HEK293 (cell line): ENCODE data around the gene RHBDL3.

Experiments
- KLF17 ChIP-seq: fragments of 450-650 bp; formaldehyde crosslinking; IDR thresholded peaks from 2 replicates; pipeline ENCODE4 v1.5.1; 2016; ENCODE audit warnings: missing biosample characterization, missing genetic modification characterization
- PRDM1 ChIP-seq: fragments of 450-650 bp; formaldehyde crosslinking; IDR thresholded peaks from 2 replicates; pipeline ENCODE4; 2016; ENCODE audit warnings: missing biosample characterization, missing genetic modification characterization
- RBAK ChIP-seq: fragments of 450-650 bp; formaldehyde crosslinking; IDR thresholded peaks from 2 replicates; pipeline ENCODE4 v1.5.1; 2016; ENCODE audit warnings: missing biosample characterization, missing genetic modification characterization
- REPIN1 ChIP-seq: fragments of 450-650 bp; formaldehyde crosslinking; IDR thresholded peaks from 2 replicates; pipeline ENCODE4 v1.5.1; 2017; ENCODE audit warnings: missing biosample characterization, missing genetic modification characterization, low read depth
- SETDB1 ChIP-seq: IDR thresholded peaks from one replicate; pipeline ENCODE4 v1.6.1; 2017; ENCODE audit warnings: mild to moderate bottlenecking, low read length, moderate library complexity, mixed read lengths; ENCODE audit not compliant: insufficient read length
- ZBTB6 ChIP-seq: fragments of 450-650 bp; formaldehyde crosslinking; IDR thresholded peaks from 2 replicates; pipeline ENCODE4 v1.5.1; 2017; ENCODE audit warnings: missing biosample characterization, missing genetic modification characterization
- ZFP3 ChIP-seq: fragments of 450-650 bp; formaldehyde crosslinking; IDR thresholded peaks from 2 replicates; pipeline ENCODE4 v1.5.1; 2016; ENCODE audit warnings: low read depth, missing biosample characterization, missing genetic modification characterization
- ZFP41 ChIP-seq: fragments of 450-650 bp; formaldehyde crosslinking; IDR thresholded peaks from 2 replicates; pipeline ENCODE4 v1.5.1; 2016; ENCODE audit warnings: missing biosample characterization, missing genetic modification characterization, borderline replicate concordance
- ZNF174 ChIP-seq: fragments of 450-650 bp; formaldehyde crosslinking; IDR thresholded peaks from 2 replicates; pipeline ENCODE4 v1.5.0; 2017; ENCODE audit warnings: missing biosample characterization, mild to moderate bottlenecking, missing genetic modification characterization
- ZNF18 ChIP-seq: fragments of 450-650 bp; formaldehyde crosslinking; IDR thresholded peaks from 2 replicates; pipeline ENCODE4 v1.5.1; 2016; ENCODE audit warnings: missing biosample characterization, missing genetic modification characterization
- ZNF19 ChIP-seq: fragments of 450-650 bp; formaldehyde crosslinking; IDR thresholded peaks from 2 replicates; pipeline ENCODE4; 2016; ENCODE audit warnings: missing biosample characterization, missing genetic modification characterization, low read depth
- ZNF2 ChIP-seq: fragments of 450-650 bp; formaldehyde crosslinking; IDR thresholded peaks from 2 replicates; pipeline ENCODE4 v1.5.1; 2016; ENCODE audit warnings: missing biosample characterization, missing genetic modification characterization
- ZNF211 ChIP-seq: fragments of 450-650 bp; formaldehyde crosslinking; IDR thresholded peaks from 2 replicates; pipeline ENCODE4 v1.5.1; 2016; ENCODE audit warnings: low read depth, missing biosample characterization, missing genetic modification characterization
- ZNF26 ChIP-seq: fragments of 450-650 bp; formaldehyde crosslinking; IDR thresholded peaks from 2 replicates; pipeline ENCODE4 v1.5.1; 2016; ENCODE audit warnings: missing biosample characterization, missing genetic modification characterization
- ZNF324 ChIP-seq: fragments of 450-650 bp; formaldehyde crosslinking; IDR thresholded peaks from 2 replicates; pipeline ENCODE4 v1.5.1; 2016; ENCODE audit warnings: missing biosample characterization, missing genetic modification characterization
- ZNF335 ChIP-seq: fragments of 450-650 bp; formaldehyde crosslinking; conservative IDR thresholded peaks from 2 replicates; pipeline ENCODE4 v1.5.1; 2016; ENCODE audit warnings: missing biosample characterization, missing genetic modification characterization
- ZNF354C ChIP-seq: fragments of 450-650 bp; formaldehyde crosslinking; IDR thresholded peaks from 2 replicates; pipeline ENCODE4 v1.5.1; 2016; ENCODE audit warnings: missing biosample characterization, missing genetic modification characterization, low read depth, borderline replicate concordance
- ZNF366 ChIP-seq: fragments of 450-650 bp; formaldehyde crosslinking; conservative IDR thresholded peaks from 2 replicates; pipeline ENCODE4 v1.5.1; 2016; ENCODE audit warnings: missing biosample characterization, missing genetic modification characterization
- ZNF48 ChIP-seq: fragments of 450-650 bp; formaldehyde crosslinking; IDR thresholded peaks from 2 replicates; pipeline ENCODE4 v1.5.1; 2016; ENCODE audit warnings: missing biosample characterization, missing genetic modification characterization
- ZNF571 ChIP-seq: fragments of 450-650 bp; formaldehyde crosslinking; IDR thresholded peaks from 2 replicates; pipeline ENCODE4 v1.5.0; 2017; ENCODE audit warnings: missing biosample characterization, missing genetic modification characterization
- ZNF600 ChIP-seq: fragments of 450-650 bp; formaldehyde crosslinking; IDR thresholded peaks from 2 replicates; pipeline ENCODE4 v1.5.1; 2016; ENCODE audit warnings: missing biosample characterization, missing genetic modification characterization
- ZNF629 ChIP-seq: fragments of 450-650 bp; formaldehyde crosslinking; IDR thresholded peaks from 2 replicates; pipeline ENCODE4 v1.5.1; 2017; ENCODE audit warnings: missing biosample characterization, missing genetic modification characterization
- ZNF645 ChIP-seq: fragments of 450-650 bp; formaldehyde crosslinking; IDR thresholded peaks from 2 replicates; pipeline ENCODE4; 2016; ENCODE audit warnings: missing biosample characterization, missing genetic modification characterization
- ZNF76 ChIP-seq: fragments of 450-650 bp; formaldehyde crosslinking; IDR thresholded peaks from 2 replicates; pipeline ENCODE4; 2016; ENCODE audit warnings: low read depth, missing biosample characterization, missing genetic modification characterization, borderline replicate concordance
- ZNF776 ChIP-seq: fragments of 450-650 bp; formaldehyde crosslinking; IDR thresholded peaks from 2 replicates; pipeline ENCODE4 v1.5.0; 2017; ENCODE audit warnings: missing biosample characterization, missing genetic modification characterization, borderline replicate concordance
- ZNF843 ChIP-seq: fragments of 450-650 bp; formaldehyde crosslinking; IDR thresholded peaks from 2 replicates; pipeline ENCODE4 v1.5.1; 2016; ENCODE audit warnings: missing biosample characterization, missing genetic modification characterization
- TF ChIP-seq, protein P1 (sequence below): fragments of 450-650 bp; formaldehyde crosslinking; IDR thresholded peaks from 2 replicates; pipeline ENCODE4 v1.5.0; 2017; ENCODE audit warnings: missing biosample characterization, missing genetic modification characterization, borderline replicate concordance
- TF ChIP-seq, protein P2 (sequence below): fragments of 450-650 bp; formaldehyde crosslinking; IDR thresholded peaks from 2 replicates; pipeline ENCODE4 v1.5.1; 2016; ENCODE audit warnings: missing biosample characterization, missing genetic modification characterization

The RHBDL3 gene

DNA sequence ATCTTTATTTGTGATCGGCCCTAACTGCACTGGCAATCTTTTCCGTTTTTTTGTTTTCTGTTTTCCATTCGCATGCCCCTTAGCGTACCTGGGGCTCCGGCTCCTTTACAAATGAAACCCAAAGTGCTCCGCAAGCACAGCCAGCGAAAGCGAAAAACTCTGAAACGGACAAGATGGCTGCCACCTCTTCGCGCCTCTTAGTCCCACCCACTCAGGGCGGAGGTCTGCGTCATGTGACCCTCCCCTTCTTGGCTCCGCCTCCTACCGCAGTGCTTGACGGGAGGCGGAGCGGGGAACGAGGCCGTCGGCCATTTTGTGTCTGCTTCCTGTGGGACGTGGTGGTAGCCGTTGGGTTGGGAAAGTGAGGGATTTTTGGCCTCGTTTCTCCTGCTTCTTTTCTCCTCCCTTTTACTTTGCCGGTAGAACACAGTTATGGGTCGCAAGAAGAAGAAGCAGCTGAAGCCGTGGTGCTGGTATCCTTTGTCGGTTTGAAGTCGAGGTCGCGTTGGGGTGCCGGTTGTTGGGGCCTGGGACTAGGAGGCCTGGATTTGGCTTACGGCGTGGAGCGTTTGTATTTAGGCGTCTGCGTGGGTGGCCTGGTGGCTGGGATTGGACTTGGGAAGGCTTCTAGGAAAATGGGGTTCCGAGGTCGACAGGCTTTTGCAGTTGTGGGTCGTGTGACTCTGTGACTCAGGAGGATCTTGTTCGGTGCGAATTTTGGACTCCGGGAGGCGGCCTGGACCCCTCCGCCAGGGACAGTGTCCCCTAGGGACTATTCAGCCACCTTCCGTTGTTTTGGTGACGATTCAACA, 84.4 kb downstream of the RHBDL3 start, which contains the start of gene ZNF207 (continued):
- TF ChIP-seq ZNF76 (tag by site-specific recombination) (peak; percentile 94), ZNF18 (peak; percentile 48; the same call in 1 of the 2 replicates), ZNF629 (tag by site-specific recombination) (peak; percentile 51), PRDM1 (tag by site-specific recombination) (peak; percentile 93), ZNF324 (tag by site-specific recombination) (peak; percentile 89; the same call in 1 of the 2 replicates), ZNF843 (tag by site-specific recombination) (peak; percentile 55), ZNF335 (tag by site-specific recombination) (peak; percentile 97), ZFP41 (tag by site-specific recombination) (no peak), ZNF645 (tag by site-specific recombination) (0 out of 2 replicates have a peak, but pooled peaks have one; percentile 65), ZNF354C (tag by site-specific recombination) (no peak), KLF17 (tag by site-specific recombination) (0 out of 2 replicates have a peak, but pooled peaks have one; percentile 54), ZNF571 (tag by site-specific recombination) (no peak), RBAK (tag by site-specific recombination) (0 out of 2 replicates have a peak, but pooled peaks have one; percentile 13), ZNF48 (tag by site-specific recombination) (no peak), ZNF600 (tag by site-specific recombination) (peak; percentile 74), ZBTB6 (no peak), SETDB1 (no peak), ZNF776 (tag by site-specific recombination) (no peak), ZFP3 (peak; percentile 40; the same call in 1 of the 2 replicates), ZNF19 (tag by site-specific recombination) (no peak), REPIN1 (tag by site-specific recombination) (no peak), ZNF2 (tag by site-specific recombination) (peak; percentile 88; the same call in 1 of the 2 replicates), ZNF26 (tag by site-specific recombination) (no peak), ZNF174 (tag by site-specific recombination) (no peak), ZNF211 (tag by site-specific recombination) (no peak), ZNF366 (no peak)
- TF ChIP-seq, protein P1, sequence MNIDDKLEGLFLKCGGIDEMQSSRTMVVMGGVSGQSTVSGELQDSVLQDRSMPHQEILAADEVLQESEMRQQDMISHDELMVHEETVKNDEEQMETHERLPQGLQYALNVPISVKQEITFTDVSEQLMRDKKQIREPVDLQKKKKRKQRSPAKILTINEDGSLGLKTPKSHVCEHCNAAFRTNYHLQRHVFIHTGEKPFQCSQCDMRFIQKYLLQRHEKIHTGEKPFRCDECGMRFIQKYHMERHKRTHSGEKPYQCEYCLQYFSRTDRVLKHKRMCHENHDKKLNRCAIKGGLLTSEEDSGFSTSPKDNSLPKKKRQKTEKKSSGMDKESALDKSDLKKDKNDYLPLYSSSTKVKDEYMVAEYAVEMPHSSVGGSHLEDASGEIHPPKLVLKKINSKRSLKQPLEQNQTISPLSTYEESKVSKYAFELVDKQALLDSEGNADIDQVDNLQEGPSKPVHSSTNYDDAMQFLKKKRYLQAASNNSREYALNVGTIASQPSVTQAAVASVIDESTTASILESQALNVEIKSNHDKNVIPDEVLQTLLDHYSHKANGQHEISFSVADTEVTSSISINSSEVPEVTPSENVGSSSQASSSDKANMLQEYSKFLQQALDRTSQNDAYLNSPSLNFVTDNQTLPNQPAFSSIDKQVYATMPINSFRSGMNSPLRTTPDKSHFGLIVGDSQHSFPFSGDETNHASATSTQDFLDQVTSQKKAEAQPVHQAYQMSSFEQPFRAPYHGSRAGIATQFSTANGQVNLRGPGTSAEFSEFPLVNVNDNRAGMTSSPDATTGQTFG (tag by site-specific recombination): no peak
- TF ChIP-seq, protein P2, sequence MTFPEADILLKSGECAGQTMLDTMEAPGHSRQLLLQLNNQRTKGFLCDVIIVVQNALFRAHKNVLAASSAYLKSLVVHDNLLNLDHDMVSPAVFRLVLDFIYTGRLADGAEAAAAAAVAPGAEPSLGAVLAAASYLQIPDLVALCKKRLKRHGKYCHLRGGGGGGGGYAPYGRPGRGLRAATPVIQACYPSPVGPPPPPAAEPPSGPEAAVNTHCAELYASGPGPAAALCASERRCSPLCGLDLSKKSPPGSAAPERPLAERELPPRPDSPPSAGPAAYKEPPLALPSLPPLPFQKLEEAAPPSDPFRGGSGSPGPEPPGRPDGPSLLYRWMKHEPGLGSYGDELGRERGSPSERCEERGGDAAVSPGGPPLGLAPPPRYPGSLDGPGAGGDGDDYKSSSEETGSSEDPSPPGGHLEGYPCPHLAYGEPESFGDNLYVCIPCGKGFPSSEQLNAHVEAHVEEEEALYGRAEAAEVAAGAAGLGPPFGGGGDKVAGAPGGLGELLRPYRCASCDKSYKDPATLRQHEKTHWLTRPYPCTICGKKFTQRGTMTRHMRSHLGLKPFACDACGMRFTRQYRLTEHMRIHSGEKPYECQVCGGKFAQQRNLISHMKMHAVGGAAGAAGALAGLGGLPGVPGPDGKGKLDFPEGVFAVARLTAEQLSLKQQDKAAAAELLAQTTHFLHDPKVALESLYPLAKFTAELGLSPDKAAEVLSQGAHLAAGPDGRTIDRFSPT (tag by site-specific recombination): no peak
